Esophagus muscularis mucosa (tissue), 4 donors: ENCODE results near the gene DES.

Experiments
- EP300 ChIP-seq: sonication (generic); formaldehyde crosslinking; IDR thresholded peaks from one replicate; pipeline ENCODE4 v1.6.1; 2017; ENCODE audit warnings: antibody characterized with exemption
- POLR2A ChIP-seq: fragments of 450-650 bp; IDR thresholded peaks from one replicate; pipeline ENCODE4 v1.6.1; 2017; ENCODE audit warnings: antibody characterized with exemption, moderate library complexity, mild to moderate bottlenecking, low read depth
- POLR2AphosphoS5 ChIP-seq, 2 donors: sonication (generic); formaldehyde crosslinking; IDR thresholded peaks; one replicate each; pipeline ENCODE4 v1.6.1; 2017; ENCODE audit warnings: antibody characterized with exemption in 2 of 2
- TF ChIP-seq, protein P1 (sequence below), 3 experiments: fragments of 200-600 bp in 2 of 3; fragments of 450-650 bp in 1 of 3; sonication (generic) in 2 of 3; IDR thresholded peaks; one replicate each; pipeline ENCODE4 v1.5.1; 2017 to 2019; ENCODE audit warnings: antibody characterized with exemption in 3 of 3, mild to moderate bottlenecking in 2 of 3, moderate library complexity in 1 of 3

DNA sequence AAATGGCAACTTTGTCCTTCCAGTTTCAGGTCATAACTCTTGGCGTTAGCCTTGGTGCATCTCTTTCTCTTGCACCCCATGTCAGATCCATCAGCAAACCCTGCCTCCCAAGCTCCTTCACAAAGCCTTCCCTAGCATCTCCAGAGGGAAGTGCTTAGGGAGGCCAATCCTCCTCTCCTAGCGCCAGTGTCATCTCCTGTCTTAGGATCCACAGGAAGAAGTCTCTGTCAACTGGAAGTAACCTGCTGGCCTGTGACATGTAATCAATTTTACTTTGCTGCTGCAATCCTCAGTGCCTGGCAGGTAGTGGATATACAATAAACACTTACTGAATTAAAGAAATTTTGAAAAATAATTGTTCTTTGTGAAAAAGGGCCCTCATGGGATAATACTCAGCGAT is 22.6 kb upstream of the DES start:
- TF ChIP-seq, protein P1, sequence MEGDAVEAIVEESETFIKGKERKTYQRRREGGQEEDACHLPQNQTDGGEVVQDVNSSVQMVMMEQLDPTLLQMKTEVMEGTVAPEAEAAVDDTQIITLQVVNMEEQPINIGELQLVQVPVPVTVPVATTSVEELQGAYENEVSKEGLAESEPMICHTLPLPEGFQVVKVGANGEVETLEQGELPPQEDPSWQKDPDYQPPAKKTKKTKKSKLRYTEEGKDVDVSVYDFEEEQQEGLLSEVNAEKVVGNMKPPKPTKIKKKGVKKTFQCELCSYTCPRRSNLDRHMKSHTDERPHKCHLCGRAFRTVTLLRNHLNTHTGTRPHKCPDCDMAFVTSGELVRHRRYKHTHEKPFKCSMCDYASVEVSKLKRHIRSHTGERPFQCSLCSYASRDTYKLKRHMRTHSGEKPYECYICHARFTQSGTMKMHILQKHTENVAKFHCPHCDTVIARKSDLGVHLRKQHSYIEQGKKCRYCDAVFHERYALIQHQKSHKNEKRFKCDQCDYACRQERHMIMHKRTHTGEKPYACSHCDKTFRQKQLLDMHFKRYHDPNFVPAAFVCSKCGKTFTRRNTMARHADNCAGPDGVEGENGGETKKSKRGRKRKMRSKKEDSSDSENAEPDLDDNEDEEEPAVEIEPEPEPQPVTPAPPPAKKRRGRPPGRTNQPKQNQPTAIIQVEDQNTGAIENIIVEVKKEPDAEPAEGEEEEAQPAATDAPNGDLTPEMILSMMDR (IDR thresholded peaks at IDR 0.05), result no peak
- no peak for TF ChIP-seq POLR2A
- TF ChIP-seq POLR2AphosphoS5 (IDR thresholded peaks at IDR 0.05), result no peak
- TF ChIP-seq EP300, result no peak
